ENCODE data around the gene RBBP7. TPM values are rescaled to one million over a fixed set of nuclear protein-coding genes. Genes with fewer than 3 reads are reported as not detected.

RBBP7 gene
- total and polyA plus RNA-seq, 10 of the 15 experiments (the other 5 are each of a cell fraction or from before 2014, with no cell fraction given), result 95.3 to 277 (median 194) TPM

GRCh38 chrX:16883487-16883804 is 13.3 kb upstream of the RBBP7 start (continued):
- TF ChIP-seq ZBTB33 (IDR thresholded peaks at IDR 0.05) (no peak), TCF7 (IDR thresholded peaks at IDR 0.05; ENCODE audit: borderline replicate concordance) (no peak)

- FAIRE-seq (peak; percentile 81), DNase-seq (ENCODE audit: low read depth, low spot score) (peak; percentile 37), ATAC-seq (peak; percentile 90)
- intact Hi-C loops (cut with micrococcal nuclease; ENCODE audit: unreplicated experiment), result loop anchor here (1.0 kb wide), 1 partner anchor 163 kb away; no protein-coding TSS in a partner anchor
- RAD21 ChIA-PET (ENCODE audit: unreplicated experiment), result interaction anchor here (0.6 to 3.6 kb wide), 29 partner anchors 9 to 206 kb away, joined by 3 to 75 read pairs (median 4); partner anchors contain the start of gene REPS2
- Histone ChIP-seq H3K9ac (ENCODE audit: control insufficient read depth, insufficient read depth, low read length) (peak overlapping the region; percentile 46), H3K36me3 (ENCODE audit: control insufficient read depth in 2 of 2, insufficient read depth in 2 of 2, low read length in 1 of 2) (no peaks in the 10 kb centered on the region), H3K79me2 (ENCODE audit: control insufficient read depth, insufficient read depth, low read length) (no peaks in the 10 kb centered on the region), H3K27ac (ENCODE audit: control insufficient read depth, insufficient read depth) (peak overlapping the region; percentile 46; the same call in 1 of the 2 replicates), H3K4me1 (ENCODE audit: control insufficient read depth, insufficient read depth, low read length) (no peaks in the 10 kb centered on the region), H3K4me3 (peak overlapping the region; percentile 40), H3K27me3 (replicated peaks in 1 of 2; ENCODE audit: control insufficient read depth in 2 of 2, insufficient read depth in 2 of 2, low read length in 1 of 2) (peaks cover 0 to 4% of the 10 kb centered on the region in 2 experiments; a peak in 1 of 4 replicates), H2AFZ (ENCODE audit: control insufficient read depth, low read depth, low read length) (peak overlapping the region; percentile 76), H3K4me2 (ENCODE audit: control insufficient read depth, insufficient read depth) (peak overlapping the region; percentile 52), H4K20me1 (ENCODE audit: control insufficient read depth, insufficient read depth) (no peaks in the 10 kb centered on the region), H3K9me3 (replicated peaks; ENCODE audit: control insufficient read depth, insufficient read depth, low read length) (no peaks in the 10 kb centered on the region)
- SMC1A ChIA-PET (ENCODE audit: uncharacterized antibody, unreplicated experiment), result interaction anchor here (0.6 to 8.9 kb wide), 36 partner anchors 9 to 1912 kb away, joined by 3 to 109 read pairs (median 5); partner anchors contain the start of gene SYAP1
- in situ Hi-C loops (cut with MboI), result no loop called here
- 16% methylated on average over 27 of the region's 27 CpGs for WGBS (ENCODE audit: insufficient coverage, insufficient replicate concordance, low lambda C conversion rate, missing lambda C conversion rate)
- no TSS peak for BruUV-seq (replicated peaks)
- POLR2A ChIA-PET, result interaction anchor here (0.6 to 3.4 kb wide), 6 partner anchors 10 to 176 kb away, joined by 3 to 14 read pairs (median 5); partner anchors contain the start of gene RBBP7
- CTCF ChIA-PET, result interaction anchor here (0.5 to 8.8 kb wide), 48 partner anchors 9 to 808 kb away, joined by 3 to 205 read pairs (median 4); partner anchors contain the start of gene RBBP7
- TF ChIP-seq RUNX3 (IDR thresholded peaks at IDR 0.05; ENCODE audit: low read length), result 0 out of 2 replicates have a peak, but pooled peaks have one; percentile 12
- 0 out of 2 replicates have a peak, but pooled peaks have one; percentile 35 for TF ChIP-seq LARP7 (IDR thresholded peaks at IDR 0.05)
- no peak for TF ChIP-seq RELA (IDR thresholded peaks at IDR 0.05; ENCODE audit: borderline replicate concordance, partially characterized antibody)
- TF ChIP-seq ATF7 (IDR thresholded peaks at IDR 0.05; ENCODE audit: low read depth), result 0 out of 2 replicates have a peak, but pooled peaks have one; percentile 16
- no peak for TF ChIP-seq BCLAF1 (IDR thresholded peaks at IDR 0.05)
- TF ChIP-seq NKRF (conservative IDR thresholded peaks at IDR 0.05), result no peak
- peak; percentile 47; the same call in 1 of the 2 replicates for TF ChIP-seq CREB1 (IDR thresholded peaks at IDR 0.05; ENCODE audit: low read depth)
- TF ChIP-seq BHLHE40 (IDR thresholded peaks at IDR 0.05; ENCODE audit: borderline replicate concordance in 1 of 2, low read depth in 2 of 2, low read length in 1 of 2), result peak in 1 of 2 experiments; percentile 78; a peak in 2 of 4 replicates
- peak; percentile 49; the same call in 1 of the 2 replicates for TF ChIP-seq IKZF1 (conservative IDR thresholded peaks at IDR 0.05)
- no peak for TF ChIP-seq PAX8 (IDR thresholded peaks at IDR 0.05)
- TF ChIP-seq FOXM1 (IDR thresholded peaks at IDR 0.05; ENCODE audit: low read depth, low read length), result no peak
- TF ChIP-seq SMC3 (IDR thresholded peaks at IDR 0.05; ENCODE audit: borderline replicate concordance, low read length), result peak; percentile 66; the same call in 1 of the 2 replicates
Measured at GRCh38 chrX:16882702-16883486, 12.7 kb upstream of the RBBP7 start.

Measured in GM12878 (cell line).